Kidney tubule cell (primary cell): ENCODE data around the gene KLHL29.

Experiments used
- DNase-seq: peaks from one replicate; pipeline ENCODE4 v3.0.0-alpha.2; 2018; ENCODE audit warnings: low spot score

Gene KLHL29

DNA sequence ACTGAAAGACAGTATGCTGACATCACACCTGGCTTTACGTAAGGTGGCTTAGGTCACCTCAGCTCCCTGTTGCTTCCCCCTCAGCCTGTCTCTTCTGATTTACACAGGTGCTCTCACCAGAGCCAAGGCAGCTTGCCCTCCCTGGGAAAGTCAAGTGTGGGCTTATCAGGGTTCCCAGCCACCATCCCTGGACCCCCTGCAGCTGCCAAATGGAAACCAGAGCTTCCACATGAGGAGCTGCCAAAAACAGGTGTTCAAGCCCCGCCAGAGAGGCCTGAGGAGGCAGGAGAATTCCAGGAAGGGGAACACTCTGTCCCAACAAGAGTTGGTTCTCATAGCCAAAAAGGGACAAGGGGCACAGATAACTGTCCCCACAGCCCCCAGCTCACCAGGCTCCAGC is 275.3 kb downstream of the KLHL29 start:
- no peak for DNase-seq

DNA sequence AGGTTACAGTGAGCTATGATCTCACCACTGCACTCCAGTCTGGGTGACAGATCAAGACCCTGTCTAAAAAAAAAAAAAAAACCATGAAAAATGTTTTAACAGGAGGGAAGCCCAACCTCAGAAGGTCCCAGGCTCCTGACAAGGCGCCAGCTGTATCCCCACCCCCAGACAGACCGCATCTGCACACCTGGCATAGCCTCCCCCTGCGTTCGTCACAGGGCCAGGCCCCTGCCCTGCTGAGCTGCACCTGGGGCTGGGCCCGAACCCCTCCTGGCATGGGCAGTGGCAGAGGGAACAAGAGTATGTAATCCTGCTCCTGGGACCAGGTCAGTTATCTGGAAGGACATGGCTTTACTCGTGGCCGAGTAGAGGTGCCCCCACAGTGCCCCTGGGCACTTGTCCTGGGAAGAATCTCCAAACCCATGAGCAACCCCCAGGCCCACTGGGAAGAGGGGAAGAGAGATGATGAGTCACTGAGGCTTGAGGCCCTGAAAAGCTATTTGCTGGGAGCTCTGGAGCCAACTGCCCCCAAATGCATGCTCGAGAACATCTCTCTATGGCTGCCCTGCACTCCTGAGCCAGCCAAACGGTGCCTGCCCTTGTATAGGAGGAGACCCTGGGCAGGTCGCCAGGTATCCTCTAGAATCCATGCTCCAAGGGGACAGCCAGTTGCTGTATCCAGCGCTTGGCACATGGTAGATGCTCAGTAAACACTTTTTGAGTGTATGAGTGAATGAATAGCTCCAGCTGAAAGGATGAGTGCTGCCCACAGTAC is 276.5 kb downstream of the KLHL29 start:
- DNase-seq = no peak

DNA sequence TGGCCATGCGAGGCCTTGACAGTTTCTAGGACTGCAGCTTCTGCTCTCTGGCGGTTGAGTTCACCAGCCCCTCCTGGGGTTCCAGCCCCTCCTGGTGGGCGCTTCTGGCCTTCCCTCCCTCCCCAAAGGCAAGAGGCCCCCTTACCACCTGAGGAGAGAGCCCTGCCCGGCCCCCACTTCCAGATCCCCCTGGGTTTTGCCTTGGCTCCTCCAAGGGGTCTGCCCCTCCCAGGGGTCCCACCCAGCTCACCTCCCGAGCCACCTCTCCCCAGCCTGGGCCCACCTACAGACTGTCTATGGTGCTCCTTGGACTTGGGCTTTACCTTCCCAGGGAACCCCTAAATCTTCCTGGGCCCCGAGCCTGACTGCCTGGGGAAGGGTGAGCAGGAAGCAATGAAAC is 277.5 kb downstream of the KLHL29 start:
- DNase-seq = no peak

DNA sequence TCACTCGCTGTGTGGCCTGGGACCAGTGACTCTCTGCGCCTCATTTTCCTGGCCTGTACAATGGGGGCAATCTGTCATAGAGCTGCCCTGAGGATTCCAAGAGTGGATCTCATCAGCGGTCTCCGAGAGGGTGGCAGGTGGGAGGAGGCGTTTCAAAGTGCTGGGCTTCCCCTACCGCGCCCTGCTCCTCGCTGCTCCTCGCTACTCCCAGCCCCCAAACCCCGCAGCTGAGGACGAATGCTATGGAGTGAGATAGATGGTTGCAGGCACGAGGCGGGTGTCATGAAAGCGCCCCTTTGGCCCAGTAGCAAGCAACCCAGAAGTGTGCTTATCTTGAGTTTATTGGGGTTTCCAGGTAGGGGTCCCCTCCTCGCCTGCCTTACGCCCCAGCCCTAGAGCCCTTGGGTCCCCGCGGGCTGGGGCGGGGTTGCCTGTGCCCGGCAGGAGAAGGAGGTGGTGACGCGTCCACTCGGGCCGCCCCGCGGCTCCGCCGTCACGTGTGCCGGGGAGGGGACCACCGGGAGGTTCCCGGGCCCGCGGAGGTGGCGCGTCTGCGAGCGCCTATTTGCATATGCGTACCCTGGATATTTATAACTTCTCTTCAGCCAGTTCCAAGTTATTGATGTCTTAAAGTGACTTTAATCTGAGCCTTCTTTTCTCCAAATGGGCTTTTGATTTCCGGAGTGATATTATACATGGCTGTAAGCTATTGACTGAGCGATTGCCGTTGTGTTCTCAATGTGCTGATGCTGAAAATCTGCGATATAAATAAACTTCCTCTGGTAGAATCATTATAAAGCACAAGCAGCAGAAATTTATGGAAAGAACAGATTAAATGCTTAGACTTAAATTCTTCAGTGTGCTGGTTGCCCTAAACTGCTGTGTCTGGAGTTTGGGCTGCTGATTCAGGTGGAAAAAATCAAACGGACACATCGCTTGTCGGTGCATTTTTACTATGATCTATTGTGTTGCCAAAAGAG is 278.3 kb downstream of the KLHL29 start:
- no peak for DNase-seq

DNA sequence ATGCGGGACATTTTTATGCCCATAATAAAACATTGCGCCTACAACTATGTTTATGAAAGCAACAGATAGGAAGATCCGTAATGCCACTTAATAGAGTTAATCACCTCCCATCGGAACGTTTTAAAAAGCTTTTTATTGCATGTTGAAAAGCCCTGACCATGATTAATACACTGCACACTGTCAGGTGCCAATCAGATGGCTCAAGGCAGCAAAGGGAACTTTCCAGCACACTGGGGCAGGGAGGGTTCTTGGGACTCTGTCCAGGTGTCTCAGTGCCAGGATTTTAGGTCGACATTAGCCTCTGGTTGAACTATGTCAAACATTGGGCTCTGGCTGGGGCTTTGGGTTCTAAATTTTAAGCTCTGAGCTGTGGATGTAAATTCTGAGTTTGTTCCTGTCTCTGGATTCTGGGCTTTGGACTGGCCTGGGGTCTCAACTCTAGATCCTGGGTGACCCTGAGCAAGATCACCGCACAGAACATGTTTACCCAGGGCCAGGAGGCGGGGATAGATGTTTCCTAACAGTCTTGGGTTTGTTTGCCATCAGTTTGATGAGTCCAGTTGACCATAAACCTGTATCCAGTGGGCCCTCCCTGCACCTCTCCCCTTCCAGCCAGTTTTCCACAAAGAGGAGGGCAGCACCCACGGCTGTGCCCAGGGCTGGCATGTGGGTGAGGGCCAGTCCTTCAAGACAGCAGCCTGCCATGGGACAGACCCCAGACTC is 279.2 kb downstream of the KLHL29 start:
- no peak for DNase-seq

DNA sequence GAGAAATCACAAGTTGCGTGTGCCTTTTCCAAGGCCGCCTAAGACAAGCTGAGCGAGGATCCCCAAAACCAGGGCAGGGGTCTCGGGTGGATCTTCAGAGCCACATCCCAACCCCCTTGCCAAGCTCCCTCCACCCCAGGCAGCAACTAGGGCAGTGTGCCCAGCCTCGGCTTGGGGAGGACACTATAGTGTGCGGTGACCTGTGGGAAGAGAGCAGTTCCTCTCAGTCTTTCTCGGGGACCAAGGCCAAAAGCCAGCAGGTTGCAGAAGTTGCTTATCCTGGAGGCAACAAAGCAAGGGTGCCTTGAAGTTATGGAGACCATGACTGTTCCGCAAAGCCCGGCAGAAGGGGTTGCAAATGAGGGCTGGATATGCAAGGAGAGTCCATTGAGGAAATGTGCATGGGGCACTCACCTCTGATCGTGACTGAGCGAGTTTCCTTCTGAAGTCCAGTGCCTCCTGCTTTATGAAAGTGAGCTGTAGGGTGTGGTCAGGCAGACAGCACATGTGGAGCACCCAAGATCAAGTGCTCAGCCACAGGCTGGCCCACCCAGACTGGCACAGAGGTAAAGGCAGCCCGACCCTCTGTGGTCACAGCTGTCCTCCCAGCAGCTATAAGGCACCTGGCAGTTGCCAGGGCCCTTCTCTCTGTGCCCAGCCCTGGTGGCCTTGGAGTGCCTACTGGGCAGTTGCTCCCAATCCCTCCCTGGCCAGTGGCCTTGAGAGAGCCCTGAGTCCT is 281.4 kb downstream of the KLHL29 start:
- DNase-seq = no peak

DNA sequence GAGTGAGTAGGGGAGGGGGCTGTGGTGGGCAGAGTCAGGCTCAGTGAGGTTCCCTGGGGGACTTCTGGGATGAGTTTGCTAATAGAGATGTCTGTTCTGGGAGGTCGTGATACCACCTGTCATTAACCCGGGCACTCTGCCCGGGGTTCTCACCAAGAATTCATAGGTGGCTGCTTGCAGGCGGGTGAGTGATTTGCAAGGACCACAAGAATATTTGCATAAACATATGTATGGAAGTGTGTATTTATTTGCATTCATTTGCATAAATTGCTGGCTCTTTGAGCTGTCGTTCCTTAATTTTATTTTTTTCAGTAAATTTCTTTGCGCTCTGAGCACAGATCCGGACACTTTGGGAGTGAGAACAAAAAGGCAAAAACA is 282.0 kb downstream of the KLHL29 start:
- no peak for DNase-seq

DNA sequence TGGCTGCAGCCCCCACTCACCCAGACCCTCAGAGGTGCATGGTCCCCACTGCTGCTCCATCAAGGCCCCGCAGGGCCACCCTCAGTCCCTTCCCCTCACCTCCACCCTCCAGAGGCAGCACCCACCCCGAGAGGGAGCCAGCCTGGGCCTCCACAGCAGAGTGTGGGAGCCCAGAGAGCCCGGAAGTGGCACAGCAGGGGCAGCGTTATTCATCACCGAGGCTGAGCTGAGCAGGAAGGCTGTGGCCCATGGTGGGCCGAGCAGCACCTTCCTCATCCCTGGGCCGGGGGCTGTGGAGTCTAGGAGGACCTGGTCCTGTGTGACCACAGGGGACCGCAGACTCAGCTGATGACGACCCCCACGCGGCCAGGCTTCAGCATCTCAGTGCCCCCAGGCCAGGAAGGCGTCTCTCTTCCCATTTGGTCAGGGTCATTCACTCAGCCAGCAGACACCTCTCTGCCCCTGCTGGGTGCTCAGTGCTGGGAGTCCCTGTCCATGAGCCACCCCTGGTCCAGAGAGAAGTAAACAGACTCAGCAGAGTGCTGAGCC is 283.9 kb downstream of the KLHL29 start:
- DNase-seq = no peak

DNA sequence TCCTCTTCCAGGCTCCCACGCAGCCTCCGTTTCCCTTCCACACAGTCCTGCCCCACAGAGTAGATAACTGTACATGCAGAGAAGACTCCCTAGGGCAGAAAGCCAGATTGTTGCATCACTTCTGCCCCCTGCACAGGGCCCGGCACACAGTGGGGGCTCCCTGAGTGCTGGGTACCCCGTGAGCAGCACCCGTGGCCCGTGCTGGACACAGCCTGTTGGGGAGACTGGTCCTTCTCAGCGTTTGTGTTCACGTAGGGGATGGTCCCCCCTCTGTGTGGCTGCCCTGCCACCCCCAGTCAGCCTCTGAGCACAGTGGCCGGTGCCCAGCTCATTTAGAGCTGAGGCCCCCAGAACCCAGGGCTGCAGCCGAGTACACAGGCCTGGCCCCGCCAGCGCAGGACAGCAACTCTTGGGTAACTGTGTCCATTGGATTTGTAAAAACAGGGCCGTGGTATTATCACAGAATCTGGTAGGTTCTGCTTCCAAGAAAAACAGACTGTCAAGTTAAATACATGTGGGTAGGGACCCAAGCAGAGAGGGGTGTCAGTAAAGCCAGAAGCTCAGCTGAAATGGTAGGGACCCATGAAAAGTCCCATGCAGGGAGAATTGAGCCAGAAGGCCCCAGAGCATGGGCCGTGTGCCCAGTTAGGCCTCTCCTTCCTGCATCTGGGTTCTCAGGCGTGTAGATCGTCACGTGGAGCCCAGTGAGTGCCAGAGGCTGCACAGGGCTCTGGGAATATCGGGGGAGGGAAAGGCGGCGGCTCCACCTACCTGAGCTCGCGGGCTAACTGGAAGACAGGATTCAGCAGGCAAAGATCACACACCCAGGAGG is 284.6 kb downstream of the KLHL29 start:
- DNase-seq = peak; percentile 89

DNA sequence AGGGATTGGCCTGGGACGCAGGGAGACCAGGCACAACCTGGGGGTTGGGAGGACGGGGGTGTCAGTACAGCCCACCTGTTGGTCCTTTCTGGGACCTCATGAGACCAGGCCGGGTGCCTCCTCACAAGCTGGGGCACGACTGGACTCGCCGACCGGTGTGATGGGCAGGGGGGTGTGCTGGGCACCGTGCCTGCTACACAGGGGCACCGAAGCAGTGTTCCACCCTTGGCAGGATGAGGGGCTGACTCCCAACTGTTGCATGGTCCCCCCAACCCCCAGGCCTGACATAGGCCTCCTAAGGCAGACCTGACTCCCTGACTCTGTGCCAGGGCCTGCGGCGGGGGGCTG is 285.2 kb downstream of the KLHL29 start:
- no peak for DNase-seq

DNA sequence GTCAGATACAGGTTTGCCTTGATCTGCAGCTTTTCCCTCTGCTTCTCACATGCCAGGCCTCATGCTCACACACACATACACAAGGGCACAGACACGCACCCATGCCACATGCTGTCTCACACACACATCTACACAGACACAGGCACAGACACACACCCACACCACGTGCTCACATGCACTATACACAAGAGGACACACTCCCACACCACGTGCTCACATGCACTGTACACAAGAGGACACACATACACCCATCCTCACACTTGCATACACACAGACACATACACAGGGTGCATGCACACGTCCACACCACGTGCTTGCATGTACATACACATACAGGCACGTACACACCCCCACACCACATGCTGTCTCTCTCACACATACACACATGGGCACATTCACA is 288.1 kb downstream of the KLHL29 start:
- DNase-seq = no peak

DNA sequence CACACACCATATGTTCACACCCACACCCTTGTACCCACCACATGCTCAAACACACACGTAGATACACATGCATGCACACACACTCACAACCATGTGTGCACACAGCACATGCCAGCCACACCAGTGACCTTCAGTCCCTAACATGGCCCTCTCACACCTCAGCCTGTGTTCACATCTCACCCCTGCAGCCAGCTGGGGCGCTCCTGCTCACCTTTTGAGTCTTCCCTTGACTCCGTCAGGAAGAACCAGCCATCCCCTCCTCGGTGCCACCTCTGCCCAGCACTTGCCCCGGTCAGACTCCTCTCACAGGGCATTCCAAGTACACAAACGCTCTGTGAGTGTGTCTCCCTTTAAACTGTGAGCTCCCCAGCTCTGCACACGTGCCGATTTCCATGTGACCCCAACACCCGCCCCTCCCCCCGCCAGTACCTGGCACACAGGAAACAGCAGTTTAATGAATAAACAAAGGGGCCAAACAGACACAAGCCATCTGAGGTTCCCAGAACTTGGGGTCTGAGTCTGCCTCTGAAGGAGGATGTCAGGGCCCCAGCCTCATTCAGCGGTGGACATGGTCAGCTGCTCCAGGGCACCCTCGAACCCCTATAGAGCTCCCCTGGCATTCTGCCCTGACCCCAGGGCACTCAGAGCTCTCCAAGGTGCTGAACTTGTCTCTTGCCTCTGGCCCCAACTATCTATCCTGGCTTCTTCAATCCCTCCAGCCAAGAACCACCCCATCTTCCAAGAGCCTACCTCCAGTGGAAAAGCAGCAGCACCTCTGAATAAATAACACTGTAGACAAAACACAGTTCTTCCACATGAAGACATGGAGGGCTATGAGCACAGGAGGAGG is 289.1 kb downstream of the KLHL29 start:
- peak; percentile 26 for DNase-seq

DNA sequence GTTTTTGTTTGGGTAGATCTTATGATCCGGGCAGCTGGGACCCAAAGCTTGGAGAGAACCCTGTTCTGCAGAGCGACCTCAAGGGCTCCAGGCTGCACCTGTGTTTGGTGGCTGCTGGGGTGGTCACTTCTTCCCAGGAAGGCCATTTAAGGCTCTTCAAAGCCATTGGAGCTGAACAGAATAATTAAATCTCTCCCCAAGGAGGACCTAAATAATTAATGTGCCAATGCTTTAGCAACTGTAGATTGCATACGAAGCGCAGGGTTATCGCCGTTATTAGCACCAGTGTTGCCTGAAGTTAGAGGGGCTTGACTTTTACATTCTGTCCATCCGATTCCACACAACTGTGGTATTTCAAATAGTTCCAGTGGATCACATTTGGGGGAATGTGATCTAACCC is 290.5 kb downstream of the KLHL29 start:
- DNase-seq = no peak

DNA sequence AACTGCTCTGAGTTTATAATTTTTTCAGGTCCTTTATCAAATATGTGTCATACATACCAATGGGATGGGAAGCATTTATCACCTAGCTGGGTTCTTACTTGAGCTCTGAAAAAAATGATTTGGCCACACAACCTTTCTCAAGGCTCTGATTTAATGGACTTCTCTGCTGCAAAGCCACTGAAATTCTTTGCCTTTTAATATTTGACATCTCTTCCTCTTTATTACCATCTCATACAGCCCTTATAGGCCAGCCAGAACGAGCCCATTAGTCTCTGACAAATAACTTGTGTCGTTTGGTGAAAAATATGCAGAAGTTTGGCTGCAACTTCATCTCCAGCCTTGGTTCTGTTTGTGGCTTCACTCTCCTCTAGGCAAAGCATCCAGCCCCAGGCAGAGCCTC is 292.9 kb downstream of the KLHL29 start:
- DNase-seq = no peak

DNA sequence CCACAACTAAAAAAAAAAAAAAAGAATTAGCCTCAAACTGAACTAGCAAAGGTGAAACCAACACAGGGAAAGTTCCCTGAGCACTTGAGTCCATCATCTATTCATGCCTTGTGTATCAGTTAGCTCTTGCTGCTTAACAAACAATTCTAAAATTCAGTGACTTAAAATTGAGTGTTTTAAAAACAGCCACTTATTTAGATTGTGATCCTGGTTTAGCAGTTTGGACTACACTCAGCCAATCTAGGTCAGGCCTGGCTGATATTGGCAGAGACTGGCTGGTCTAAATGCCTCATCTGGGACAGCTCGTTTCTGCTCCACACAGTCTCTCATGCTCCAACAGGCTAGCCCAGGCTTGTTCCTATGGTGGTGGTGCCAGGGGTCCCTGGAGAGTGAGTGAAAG is 294.1 kb downstream of the KLHL29 start:
- no peak for DNase-seq

DNA sequence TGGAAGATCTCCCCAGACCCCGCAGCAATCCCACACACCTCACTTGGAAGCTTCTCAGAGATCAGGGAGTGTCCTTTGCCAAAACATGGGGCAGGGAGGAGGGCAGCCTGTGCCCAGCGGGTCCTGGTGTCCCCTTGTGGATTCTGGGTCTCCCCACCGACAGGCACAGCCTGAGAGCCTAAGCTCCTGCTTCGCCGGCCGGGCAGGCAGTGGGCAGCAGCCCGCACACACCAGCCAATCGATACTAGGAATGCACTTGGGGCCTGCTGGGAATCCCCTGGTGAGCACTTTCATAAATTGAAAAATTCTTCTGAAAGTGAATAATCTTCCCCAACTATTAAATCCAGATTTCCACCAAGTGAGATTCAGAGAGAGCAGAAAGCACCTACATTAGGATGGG is 296.0 kb downstream of the KLHL29 start:
- no peak for DNase-seq

DNA sequence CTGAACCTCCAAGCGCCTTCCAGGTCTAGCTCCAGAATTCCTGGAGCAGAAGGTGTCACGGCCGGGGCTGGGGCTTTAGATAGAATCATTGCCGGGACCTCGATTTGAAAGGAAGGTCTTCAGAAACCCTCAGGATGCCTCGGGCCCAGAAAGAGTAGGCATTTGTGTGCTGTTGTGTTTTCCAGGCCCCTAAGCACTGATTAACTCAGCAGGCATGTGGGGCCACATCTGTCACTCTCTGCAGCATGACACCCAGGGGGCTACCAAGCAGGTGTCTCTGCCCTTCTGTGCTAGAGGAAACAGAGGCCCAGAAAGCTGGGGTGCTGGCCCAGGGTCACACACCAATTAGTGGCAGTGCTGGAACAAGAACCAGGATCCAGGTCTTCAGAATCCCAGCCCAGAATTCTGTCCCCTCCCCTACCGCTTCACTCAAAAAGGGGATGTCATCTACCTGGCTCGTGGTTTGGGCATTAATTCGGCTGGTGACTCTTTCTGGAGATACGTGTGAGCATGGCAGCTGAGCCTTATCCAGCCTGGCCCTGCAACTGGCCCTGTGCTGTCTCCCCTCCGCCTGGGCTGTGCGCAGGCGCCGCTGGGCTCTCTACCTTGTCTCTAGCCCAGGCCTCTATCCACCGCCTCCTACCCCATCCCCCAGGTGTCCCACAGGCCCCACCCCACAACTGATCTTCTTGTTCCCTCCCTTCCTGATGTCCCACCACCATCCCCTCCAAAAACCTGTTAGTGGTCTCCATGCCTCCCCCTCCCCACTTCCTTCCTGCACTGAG is 296.6 kb downstream of the KLHL29 start:
- DNase-seq = no peak

DNA sequence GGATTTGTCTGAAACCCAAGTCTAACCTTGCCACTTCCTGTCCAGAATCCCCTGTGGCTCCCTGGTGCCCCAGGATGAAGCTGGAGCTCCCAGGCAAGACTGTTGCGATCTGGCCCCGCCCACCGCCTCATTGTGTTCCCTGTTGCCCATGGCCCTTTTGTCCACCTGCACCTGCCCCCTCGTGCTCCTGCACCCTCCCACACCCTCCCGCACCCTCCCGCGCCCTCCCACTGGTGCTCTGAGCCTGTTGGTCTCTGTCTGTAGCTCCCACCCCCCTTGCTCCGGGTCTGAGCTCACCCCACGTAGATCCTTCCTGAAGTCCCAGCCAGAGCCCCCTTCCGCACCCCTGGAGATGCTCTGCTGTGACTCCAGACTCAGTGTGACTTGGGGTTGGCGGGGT is 297.5 kb downstream of the KLHL29 start:
- no peak for DNase-seq

DNA sequence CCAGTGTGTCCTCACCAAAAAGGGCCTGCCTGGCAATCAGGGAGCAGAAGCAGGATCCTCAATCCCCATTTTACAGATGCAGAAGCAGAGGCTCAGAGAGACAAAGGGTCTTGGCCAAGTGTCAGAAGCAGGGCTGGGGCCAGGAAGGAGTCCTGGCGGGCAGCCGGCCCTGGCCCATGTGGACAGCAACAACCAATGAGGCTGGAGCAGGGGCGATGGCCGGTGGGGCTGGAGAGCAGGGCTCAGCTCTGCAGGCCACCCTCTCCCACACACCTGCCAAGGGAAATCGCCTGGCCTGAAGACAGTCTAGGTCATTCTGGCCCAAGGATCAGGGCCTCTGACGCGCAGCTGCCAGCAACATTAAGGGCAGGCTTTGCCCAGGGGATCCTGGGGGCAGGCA is 298.0 kb downstream of the KLHL29 start:
- DNase-seq = no peak
